ENCODE results near the gene PLPP1. TPM values are rescaled to one million over a fixed set of nuclear protein-coding genes. Genes with fewer than 3 reads are reported as not detected.
A peak's percentile ranks its signal among the peaks of the same experiment; 100 is the strongest.

PLPP1 gene
- total and polyA plus RNA-seq, 5 donors, result 79.8 to 150 (median 96.3) TPM

- Histone ChIP-seq H3K27ac (ENCODE audit: low read length) (no peak overlapping the region), H3K4me1 (ENCODE audit: control insufficient read depth, insufficient read depth, low read length) (peaks cover 2% of the 10 kb centered on the region), H3K9me3 (ENCODE audit: control insufficient read depth, low read length) (no peaks in the 10 kb centered on the region), H3K27me3 (ENCODE audit: control insufficient read depth, insufficient read depth) (no peaks in the 10 kb centered on the region), H3K4me3 (ENCODE audit: low read length) (no peak overlapping the region)
- intact Hi-C loops (cut with DNase I), result loop anchor here (5.0 to 10.0 kb wide), 2 partner anchors 65 to 283 kb away; no protein-coding TSS in a partner anchor
- no peak for ATAC-seq
- WGBS, result 98% methylated on average over 1 of the region's 1 CpG
- DNase-seq, result no peak
Observed at GRCh38 chr5:55409775-55410174, 125.0 kb downstream of the PLPP1 start.

GRCh38 chr5:55407984-55408383 lies 126.8 kb downstream of the PLPP1 start:
- WGBS, result 68% methylated on average over 3 of the region's 3 CpGs
- DNase-seq (no peak), ATAC-seq (peak in 1 of 2 donors; percentile 20)
- H3K27me3 ChIP-seq (ENCODE audit: control insufficient read depth, insufficient read depth), result no peaks in the 10 kb centered on the region
- no peak overlapping the region for H3K4me3 ChIP-seq (ENCODE audit: low read length)
- H3K9me3 ChIP-seq (ENCODE audit: control insufficient read depth, low read length), result no peaks in the 10 kb centered on the region
- peaks cover 2% of the 10 kb centered on the region for H3K4me1 ChIP-seq (ENCODE audit: control insufficient read depth, insufficient read depth, low read length)
- no peak overlapping the region for H3K27ac ChIP-seq (ENCODE audit: low read length)
- intact Hi-C loops (cut with DNase I), result loop anchor here (5.0 to 10.0 kb wide), 2 partner anchors 63 to 284 kb away; no protein-coding TSS in a partner anchor

GRCh38 chr5:55407059-55407684 lies 127.6 kb downstream of the PLPP1 start:
- intact Hi-C loops (cut with DNase I), result loop anchor here (5.0 to 10.0 kb wide), 2 partner anchors 62 to 285 kb away; no protein-coding TSS in a partner anchor
- H3K4me3 ChIP-seq (ENCODE audit: low read length), result no peak overlapping the region
- WGBS, result 28% methylated on average over 1 of the region's 1 CpG
- ATAC-seq, result peak; percentile 80 to 82
- H3K4me1 ChIP-seq (ENCODE audit: control insufficient read depth, insufficient read depth, low read length), result peaks cover 2% of the 10 kb centered on the region
- DNase-seq, result no peak
- H3K9me3 ChIP-seq (ENCODE audit: control insufficient read depth, low read length), result no peaks in the 10 kb centered on the region
- no peak overlapping the region for H3K27ac ChIP-seq (ENCODE audit: low read length)
- H3K27me3 ChIP-seq (ENCODE audit: control insufficient read depth, insufficient read depth), result no peaks in the 10 kb centered on the region

- intact Hi-C loops (cut with DNase I), result loop anchor here (5.0 to 10.0 kb wide), 2 partner anchors 61 to 286 kb away; no protein-coding TSS in a partner anchor
- Histone ChIP-seq H3K4me1 (ENCODE audit: control insufficient read depth, insufficient read depth, low read length) (peaks cover 2% of the 10 kb centered on the region), H3K27me3 (ENCODE audit: control insufficient read depth, insufficient read depth) (no peaks in the 10 kb centered on the region), H3K9me3 (ENCODE audit: control insufficient read depth, low read length) (no peaks in the 10 kb centered on the region), H3K4me3 (ENCODE audit: low read length) (no peak overlapping the region), H3K27ac (ENCODE audit: low read length) (no peak overlapping the region)
- DNase-seq, result no peak
- ATAC-seq, result peak in 1 of 2 donors; percentile 23
- 88% methylated on average over 2 of the region's 2 CpGs for WGBS
Observed at GRCh38 chr5:55406292-55406691, 128.5 kb downstream of the PLPP1 start.

GRCh38 chr5:55402199-55402598 lies 132.6 kb downstream of the PLPP1 start:
- no peaks in the 10 kb centered on the region for H3K27me3 ChIP-seq (ENCODE audit: control insufficient read depth, insufficient read depth)
- ATAC-seq, result no peak

GRCh38 chr5:55393501-55394175 lies 141.1 kb downstream of the PLPP1 start:
- Histone ChIP-seq H3K27ac (ENCODE audit: low read length) (no peak overlapping the region), H3K4me1 (ENCODE audit: control insufficient read depth, insufficient read depth, low read length) (peaks cover 6% of the 10 kb centered on the region), H3K9me3 (ENCODE audit: control insufficient read depth, low read length) (no peaks in the 10 kb centered on the region), H3K4me3 (ENCODE audit: low read length) (no peak overlapping the region), H3K27me3 (ENCODE audit: control insufficient read depth, insufficient read depth) (no peaks in the 10 kb centered on the region)
- intact Hi-C loops (cut with DNase I), result no loop called here
- 34% methylated on average over 2 of the region's 2 CpGs for WGBS
- ATAC-seq (no peak), DNase-seq (no peak)

More at GRCh38 chr5:55402199-55402598, 132.6 kb downstream of the PLPP1 start:
- intact Hi-C loops (cut with DNase I), result loop anchor here in 1 of 4 donors (5.0 to 10.0 kb wide), 2 partner anchors 57 to 290 kb away; no protein-coding TSS in a partner anchor
- no peaks in the 10 kb centered on the region for H3K4me1 ChIP-seq (ENCODE audit: control insufficient read depth, insufficient read depth, low read length)
- H3K9me3 ChIP-seq (ENCODE audit: control insufficient read depth, low read length), result no peaks in the 10 kb centered on the region
- no peak for DNase-seq
- no peak overlapping the region for H3K27ac ChIP-seq (ENCODE audit: low read length)
- no peak overlapping the region for H3K4me3 ChIP-seq (ENCODE audit: low read length)
- WGBS, result 48% methylated on average over 2 of the region's 2 CpGs

GRCh38 chr5:55392669-55393068 lies 142.1 kb downstream of the PLPP1 start:
- DNase-seq, result no peak
- WGBS, result 98% methylated on average over 1 of the region's 1 CpG
- no peaks in the 10 kb centered on the region for H3K27me3 ChIP-seq (ENCODE audit: control insufficient read depth, insufficient read depth)
- ATAC-seq, result no peak
- H3K27ac ChIP-seq (ENCODE audit: low read length), result no peak overlapping the region
- H3K4me1 ChIP-seq (ENCODE audit: control insufficient read depth, insufficient read depth, low read length), result peaks cover 6% of the 10 kb centered on the region
- H3K9me3 ChIP-seq (ENCODE audit: control insufficient read depth, low read length), result no peaks in the 10 kb centered on the region
- intact Hi-C loops (cut with DNase I), result no loop called here
- no peak overlapping the region for H3K4me3 ChIP-seq (ENCODE audit: low read length)

GRCh38 chr5:55391707-55392106 lies 143.1 kb downstream of the PLPP1 start:
- no peaks in the 10 kb centered on the region for H3K27me3 ChIP-seq (ENCODE audit: control insufficient read depth, insufficient read depth)
- no peak overlapping the region for H3K27ac ChIP-seq (ENCODE audit: low read length)
- no peak for ATAC-seq
- intact Hi-C loops (cut with DNase I), result no loop called here
- no peaks in the 10 kb centered on the region for H3K9me3 ChIP-seq (ENCODE audit: control insufficient read depth, low read length)
- H3K4me1 ChIP-seq (ENCODE audit: control insufficient read depth, insufficient read depth, low read length), result peaks cover 6% of the 10 kb centered on the region
- WGBS, result 98% methylated on average over 2 of the region's 2 CpGs
- H3K4me3 ChIP-seq (ENCODE audit: low read length), result no peak overlapping the region
- no peak for DNase-seq

GRCh38 chr5:55387865-55388264 lies 146.9 kb downstream of the PLPP1 start:
- intact Hi-C loops (cut with DNase I), result no loop called here
- Histone ChIP-seq H3K4me1 (ENCODE audit: control insufficient read depth, insufficient read depth, low read length) (peaks cover 6% of the 10 kb centered on the region), H3K4me3 (ENCODE audit: low read length) (no peak overlapping the region), H3K27ac (ENCODE audit: low read length) (no peak overlapping the region), H3K9me3 (ENCODE audit: control insufficient read depth, low read length) (no peaks in the 10 kb centered on the region), H3K27me3 (ENCODE audit: control insufficient read depth, insufficient read depth) (no peaks in the 10 kb centered on the region)
- ATAC-seq, result no peak
- 95% methylated on average over 2 of the region's 2 CpGs for WGBS
- no peak for DNase-seq

- ATAC-seq (no peak), DNase-seq (no peak)
- no peak overlapping the region for H3K27ac ChIP-seq (ENCODE audit: low read length)
- H3K4me1 ChIP-seq (ENCODE audit: control insufficient read depth, insufficient read depth, low read length), result peaks cover 6% of the 10 kb centered on the region
- intact Hi-C loops (cut with DNase I), result no loop called here
- 64% methylated on average over 1 of the region's 1 CpG for WGBS
- no peaks in the 10 kb centered on the region for H3K27me3 ChIP-seq (ENCODE audit: control insufficient read depth, insufficient read depth)
- H3K4me3 ChIP-seq (ENCODE audit: low read length), result no peak overlapping the region
- H3K9me3 ChIP-seq (ENCODE audit: control insufficient read depth, low read length), result no peaks in the 10 kb centered on the region
Observed at GRCh38 chr5:55386356-55386755, 148.4 kb downstream of the PLPP1 start.

GRCh38 chr5:55385846-55386245 lies 148.9 kb downstream of the PLPP1 start:
- WGBS, result 68% methylated on average over 3 of the region's 3 CpGs
- no peak overlapping the region for H3K27ac ChIP-seq (ENCODE audit: low read length)
- no peak for ATAC-seq
- DNase-seq, result no peak
- H3K9me3 ChIP-seq (ENCODE audit: control insufficient read depth, low read length), result no peaks in the 10 kb centered on the region
- intact Hi-C loops (cut with DNase I), result no loop called here
- H3K4me3 ChIP-seq (ENCODE audit: low read length), result no peak overlapping the region
- H3K27me3 ChIP-seq (ENCODE audit: control insufficient read depth, insufficient read depth), result no peaks in the 10 kb centered on the region
- H3K4me1 ChIP-seq (ENCODE audit: control insufficient read depth, insufficient read depth, low read length), result peaks cover 6% of the 10 kb centered on the region

Measured in right cardiac atrium (tissue), 5 donors.